B cell (primary cell): ENCODE results near the gene GABRG3. TPM values are rescaled to one million over a fixed set of nuclear protein-coding genes. Genes with fewer than 3 reads are reported as not detected.

Source experiments
- ATAC-seq: fragments of 200-7000 bp; cut with Tn5 transposase; one replicate; pipeline ENCODE4 v1.10.0; 2021; ENCODE audit warnings: low read depth, mild to moderate bottlenecking, moderate number of reproducible peaks, moderate library complexity
- CTCF ChIA-PET: fragments of 350-600 bp; sonication (Branson Sonifier 250); formaldehyde crosslinking; loops from one replicate; lab custom pipeline; 2021; ENCODE audit warnings: antibody characterized with exemption, inconsistent platforms; lab: Charles Lee
- POLR2A ChIA-PET: fragments of 350-600 bp; sonication (Branson Sonifier 250); formaldehyde crosslinking; loops from one replicate; lab custom pipeline; 2021; ENCODE audit warnings: antibody characterized with exemption; lab: Charles Lee
- DNase-seq: peaks from one replicate; pipeline ENCODE4 v3.0.0; 2013
- H2AFZ ChIP-seq: 2 replicates; pipeline ENCODE4 v1.6.1; 2012; ENCODE audit warnings: mild to moderate bottlenecking, low read depth, low read length; ENCODE audit not compliant: insufficient read depth, poor library complexity, severe bottlenecking
- H3K27ac ChIP-seq, 2 donors: 1 replicate in 1 of 2; 2 replicates in 1 of 2; pipeline ENCODE4 v1.5.1; 2012 to 2013; ENCODE audit warnings: low read length in 2 of 2, mild to moderate bottlenecking in 2 of 2, moderate library complexity in 1 of 2
- H3K27me3 ChIP-seq, 4 experiments: fragments of 200-600 bp in 1 of 4; sonication (generic) in 1 of 4; replicated peaks in 1 of 4; 1 replicate in 2 of 4; 2 replicates in 2 of 4; pipeline versions ENCODE4 v1.6.1 to v1.7.0; 2013 to 2016; ENCODE audit warnings: low read length in 3 of 4, mild to moderate bottlenecking in 2 of 4, mixed read lengths in 1 of 4, moderate library complexity in 1 of 4; ENCODE audit not compliant: insufficient read depth in 4 of 4, control insufficient read depth in 3 of 4; ENCODE audit errors: control extremely low read depth in 1 of 4
- H3K36me3 ChIP-seq, 2 experiments: replicated peaks in 1 of 2; 1 replicate in 1 of 2; 2 replicates in 1 of 2; pipeline versions ENCODE4 v1.6.1 to v1.7.1; 2013; ENCODE audit warnings: low read length in 1 of 2; ENCODE audit not compliant: insufficient read depth in 2 of 2, control insufficient read depth in 1 of 2; ENCODE audit errors: control extremely low read depth in 1 of 2, extremely low read depth in 1 of 2
- H3K4me1 ChIP-seq, 2 donors: fragments of 200-600 bp in 1 of 2; sonication (generic) in 1 of 2; 1 replicate in 1 of 2; 2 replicates in 1 of 2; pipeline versions ENCODE4 v1.5.1 to v1.6.1; 2013 to 2017; ENCODE audit warnings: low read length in 2 of 2; ENCODE audit not compliant: control insufficient read depth in 2 of 2, insufficient read depth in 2 of 2
- H3K4me2 ChIP-seq: replicated peaks from 2 replicates; pipeline ENCODE3; 2012; ENCODE audit warnings: mild to moderate bottlenecking, low read depth, low read length; ENCODE audit not compliant: poor library complexity, severe bottlenecking
- H3K4me3 ChIP-seq, 5 experiments: fragments of 200-600 bp in 1 of 5; sonication (generic) in 1 of 5; 1 replicate in 3 of 5; 2 replicates in 2 of 5; pipeline versions ENCODE4 v1.5.1 to v1.7.0; 2011 to 2016; ENCODE audit warnings: low read length in 4 of 5, mild to moderate bottlenecking in 4 of 5, low read depth in 2 of 5, control low read depth in 1 of 5, moderate library complexity in 1 of 5; ENCODE audit not compliant: insufficient read depth in 1 of 5; ENCODE audit errors: control extremely low read depth in 1 of 5, extremely low read depth in 1 of 5
- H3K79me2 ChIP-seq: fragments of 200-600 bp; sonication (generic); one replicate; pipeline ENCODE4 v1.6.0; 2016; ENCODE audit warnings: low read length; ENCODE audit not compliant: control insufficient read depth, insufficient read depth
- H3K9ac ChIP-seq: fragments of 200-600 bp; sonication (generic); 2 replicates; pipeline ENCODE4 v1.6.1; 2017; ENCODE audit warnings: mild to moderate bottlenecking, low read length, moderate library complexity
- H3K9me3 ChIP-seq, 3 donors: one replicate each; pipeline versions ENCODE4 v1.6.1 to v1.7.1; 2013; ENCODE audit warnings: low read length in 2 of 3; ENCODE audit not compliant: control insufficient read depth in 2 of 3, insufficient read depth in 1 of 3; ENCODE audit errors: control extremely low read depth in 1 of 3
- H4K20me1 ChIP-seq: 2 replicates; pipeline ENCODE4 v1.6.0; 2012; ENCODE audit warnings: mild to moderate bottlenecking, low read length; ENCODE audit not compliant: insufficient read depth, control insufficient read depth, poor library complexity, severe bottlenecking
- H3K27ac Mint-ChIP-seq: one replicate; pipeline ENCODE4 v1.8.0; 2021; ENCODE audit warnings: mixed read lengths
- H3K27me3 Mint-ChIP-seq: one replicate; pipeline ENCODE4 v1.8.0; 2021; ENCODE audit warnings: mixed read lengths
- H3K4me1 Mint-ChIP-seq: one replicate; pipeline ENCODE4 v1.8.0; 2021; ENCODE audit warnings: mixed read lengths
- H3K4me3 Mint-ChIP-seq: one replicate; pipeline ENCODE4 v1.8.0; 2021; ENCODE audit warnings: mixed read lengths
- H3K9me3 Mint-ChIP-seq: one replicate; pipeline ENCODE4 v1.8.0; 2022; ENCODE audit warnings: mixed read lengths; ENCODE audit not compliant: insufficient read depth
- CTCF ChIP-seq: fragments of 200-600 bp; IDR thresholded peaks from one replicate; pipeline ENCODE4 v1.8.0; 2022; ENCODE audit warnings: antibody characterized with exemption, mild to moderate bottlenecking
- EZH2 ChIP-seq: IDR thresholded peaks from 2 replicates; pipeline ENCODE4 v1.6.1; 2012; ENCODE audit warnings: borderline replicate concordance, low read depth, mild to moderate bottlenecking, moderate library complexity, low read length; ENCODE audit not compliant: insufficient read depth, poor library complexity, severe bottlenecking
- WGBS: methylation state at CpG from one replicate; pipeline ENCODE4 v1.1.5; 2013; ENCODE audit warnings: missing lambda C conversion rate; ENCODE audit not compliant: insufficient coverage; 5-methylcytosine and 5-hydroxymethylcytosine counted together
- intact Hi-C: fragments of 100-400 bp; cut with micrococcal nuclease; formaldehyde crosslinking; loops from one replicate; pipeline ENCODE4 v1.10.0; 2022
- polyA plus RNA-seq: library from polyadenylated mRNA; depleted of rRNA; stranded (reverse); fragments of >200 nt; gene quantifications from 2 replicates; pipeline ENCODE4 v1.2.3, GENCODE V29; 2012
- total RNA-seq, 2 donors: library from RNA; stranded (reverse); fragments of 120-200 nt in 1 of 2; gene quantifications; 1 replicate in 1 of 2; 2 replicates in 1 of 2; pipeline versions ENCODE4 v1.2.3 to v1.2.4, GENCODE V29; 2013 to 2022

The GABRG3 gene
- total and polyA plus RNA-seq, 2 donors (not counting 1 experiment from before 2014, with no cell fraction given), result not detected

GRCh38 chr15:27441120-27441519, 470.1 kb downstream of the GABRG3 start:
- no peaks in the 10 kb centered on the region for H3K79me2 ChIP-seq
- no peak overlapping the region for H3K4me3 ChIP-seq
- TF ChIP-seq EZH2 (no peak), CTCF (no peak)
- no peaks in the 10 kb centered on the region for H3K4me1 ChIP-seq
- ChIA-PET CTCF (no interaction called here), POLR2A (no interaction called here)
- peaks cover 5% of the 10 kb centered on the region for H3K9me3 Mint-ChIP-seq
- no peak overlapping the region for H2AFZ ChIP-seq
- intact Hi-C loops, result no loop called here
- 83% methylated on average over 1 of the region's 2 CpGs for WGBS
- no peak overlapping the region for H3K4me3 Mint-ChIP-seq
- ATAC-seq (no peak), DNase-seq (no peak)
- peaks cover 0 to 22% (median 2%) of the 10 kb centered on the region in 3 donors for H3K9me3 ChIP-seq
- H3K9ac ChIP-seq, result no peak overlapping the region
- H3K27me3 ChIP-seq, result no peaks in the 10 kb centered on the region
- no peak overlapping the region for H3K27ac Mint-ChIP-seq
- no peak overlapping the region for H3K4me2 ChIP-seq
- H4K20me1 ChIP-seq, result no peaks in the 10 kb centered on the region
- no peaks in the 10 kb centered on the region for H3K36me3 ChIP-seq
- no peak overlapping the region for H3K27ac ChIP-seq
- H3K4me1 Mint-ChIP-seq, result no peaks in the 10 kb centered on the region
- no peaks in the 10 kb centered on the region for H3K27me3 Mint-ChIP-seq

GRCh38 chr15:27448234-27448633, 477.3 kb downstream of the GABRG3 start:
- no peaks in the 10 kb centered on the region for H3K27me3 ChIP-seq
- no peaks in the 10 kb centered on the region for H3K4me1 ChIP-seq
- no peak overlapping the region for H3K9ac ChIP-seq
- no peak overlapping the region for H3K4me2 ChIP-seq
- no peaks in the 10 kb centered on the region for H3K36me3 ChIP-seq
- no CpG with 5 or more reads among the region's 5 CpGs for WGBS
- POLR2A ChIA-PET, result no interaction called here
- ATAC-seq, result no peak
- peaks cover 0 to 3% (median 1%) of the 10 kb centered on the region in 3 donors for H3K9me3 ChIP-seq
- DNase-seq, result no peak
- no peak overlapping the region for H3K4me3 Mint-ChIP-seq
- intact Hi-C loops, result no loop called here
- H3K9me3 Mint-ChIP-seq, result peaks cover 3% of the 10 kb centered on the region
- no peak overlapping the region for H3K27ac Mint-ChIP-seq
- TF ChIP-seq CTCF (no peak), EZH2 (no peak)
- no peaks in the 10 kb centered on the region for H3K27me3 Mint-ChIP-seq
- H3K4me1 Mint-ChIP-seq, result no peaks in the 10 kb centered on the region
- no peaks in the 10 kb centered on the region for H4K20me1 ChIP-seq
- CTCF ChIA-PET, result no interaction called here
- no peaks in the 10 kb centered on the region for H3K79me2 ChIP-seq
- H2AFZ ChIP-seq, result no peak overlapping the region
- no peak overlapping the region for H3K27ac ChIP-seq
- H3K4me3 ChIP-seq, result no peak overlapping the region
